Pancreas (tissue), 10 donors: Measurements from ENCODE around the gene SERPINB6. TPM values are rescaled to one million over a fixed set of nuclear protein-coding genes. Genes with fewer than 3 reads are reported as not detected.

Experiments used
- ATAC-seq, 4 donors: fragments of 200-7000 bp; cut with Tn5 transposase; one replicate each; pipeline versions ENCODE4 v1.8.0 to v1.9.1; 2020; ENCODE audit warnings: mild to moderate bottlenecking in 4 of 4, moderate library complexity in 4 of 4
- DNase-seq, 6 donors: peaks; one replicate each; pipeline ENCODE4 v3.0.0-alpha.2; 2020
- FAIRE-seq: peaks from 2 replicates; lab custom pipeline; 2012; peaks lifted over from hg19 to GRCh38; lab: Jason Lieb, UNC
- H3K27ac ChIP-seq, 4 donors: fragments of 200-600 bp; sonication (generic); 1 replicate in 3 of 4; 2 replicates in 1 of 4; pipeline versions ENCODE4 v1.5.0 to v1.8.0; 2020
- H3K27me3 ChIP-seq, 4 donors: fragments of 200-600 bp; one replicate each; pipeline ENCODE4 v1.8.0; 2021
- H3K36me3 ChIP-seq, 3 donors: fragments of 200-600 bp; sonication (generic) in 1 of 3; one replicate each; pipeline versions ENCODE4 v1.5.0 to v1.8.0; 2020 to 2021
- H3K4me1 ChIP-seq, 3 donors: fragments of 200-600 bp; one replicate each; pipeline ENCODE4 v1.8.0; 2021
- H3K4me3 ChIP-seq, 4 donors: fragments of 200-600 bp; sonication (generic) in 2 of 4; one replicate each; pipeline versions ENCODE4 v1.5.0 to v1.8.0; 2020 to 2021
- H3K9me3 ChIP-seq, 4 donors: fragments of 200-600 bp; one replicate each; pipeline ENCODE4 v1.8.0; 2021
- WGBS, 2 donors: extraction: QIAGEN DNeasy Blood & Tissue Kit; methylation state at CpG; one replicate each; pipeline ENCODE4 v1.1.7; 2013; 5-methylcytosine and 5-hydroxymethylcytosine counted together
- intact Hi-C, 3 donors: fragments of 100-400 bp; cut with DNase I; formaldehyde crosslinking; loops; one replicate each; pipeline versions ENCODE4 v1.11.1 to v1.14.2; 2022
- polyA plus RNA-seq, 2 donors: library from polyadenylated mRNA; stranded (reverse); fragments of 200-250 nt; gene quantifications; one replicate each; pipeline ENCODE4 v1.2.3, GENCODE V29; 2013
- total RNA-seq, 6 donors: library from RNA; stranded (reverse); fragmentation: NEBNext Ultra II Directional in 4 of 6; extraction: Animal tissue kit (Norgen Biotek cat#: 25700) in 4 of 6; gene quantifications; one replicate each; pipeline versions ENCODE4 v1.2.1 to v1.2.4, GENCODE V29; 2021 to 2023
- TF ChIP-seq, protein P1 (sequence below), 4 donors: fragments of 200-600 bp; sonication (generic) in 3 of 4; IDR thresholded peaks; one replicate each; pipeline versions ENCODE4 v1.5.0 to v1.8.0; 2021; ENCODE audit warnings: antibody characterized with exemption in 4 of 4
- donor health status: healthy with polysubstance abuse.
- donor health status: DM: no; HTN: no; CAD: no; lungs with moderate emphysema.
- donor health status: DM: no; HTN: no; CAD: no.
- donor health status: control.
- donor health status: control.
- donor health status: Bipolar disorder and iron deficiency.
- donor health status: DM: yes; HTN: yes; CAD: no.
- donor health status: DM: no; HTN: no; CAD: no.
- donor health status: DM: no; HTN: no; CAD: no.
- donor health status: DM: yes; HTN: yes; CAD: no.

Gene SERPINB6
- total and polyA plus RNA-seq, 8 donors, result 77.7 to 193 (median 103) TPM

DNA sequence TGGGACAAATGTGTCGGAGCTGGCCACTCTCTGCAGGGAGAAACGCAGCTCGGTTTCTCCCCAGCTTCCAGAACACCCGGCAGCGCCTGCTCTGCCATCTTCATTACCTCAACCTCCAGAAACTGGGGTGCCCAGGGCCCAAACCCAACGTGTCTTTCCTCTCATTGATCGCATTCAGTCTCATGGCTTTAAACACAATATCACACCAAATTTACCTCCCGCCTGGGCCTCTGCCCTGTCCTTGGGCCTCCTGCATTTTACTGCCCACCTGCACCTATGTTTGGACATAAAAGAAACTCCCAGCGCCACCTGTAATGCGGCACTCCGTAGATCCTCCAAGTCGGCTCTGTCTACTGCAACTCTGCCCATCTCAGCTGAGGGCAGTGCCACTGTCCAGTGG, 22.2 kb downstream of the SERPINB6 start:
- 93 to 95% methylated on average over 12 of the region's 12 CpGs for WGBS, 2 donors
- Histone ChIP-seq H3K27me3 (no peaks in the 10 kb centered on the region), H3K4me1 (peaks cover 0 to 9% (median 0%) of the 10 kb centered on the region in 3 donors), H3K36me3 (peaks cover 0 to 32% (median 13%) of the 10 kb centered on the region in 3 donors), H3K9me3 (no peaks in the 10 kb centered on the region), H3K27ac (no peak overlapping the region), H3K4me3 (no peak overlapping the region)
- ATAC-seq, result no peak
- no peak for FAIRE-seq
- peak in 1 of 6 donors; percentile 8 for DNase-seq
- intact Hi-C loops, result no loop called here
- TF ChIP-seq, protein P1, sequence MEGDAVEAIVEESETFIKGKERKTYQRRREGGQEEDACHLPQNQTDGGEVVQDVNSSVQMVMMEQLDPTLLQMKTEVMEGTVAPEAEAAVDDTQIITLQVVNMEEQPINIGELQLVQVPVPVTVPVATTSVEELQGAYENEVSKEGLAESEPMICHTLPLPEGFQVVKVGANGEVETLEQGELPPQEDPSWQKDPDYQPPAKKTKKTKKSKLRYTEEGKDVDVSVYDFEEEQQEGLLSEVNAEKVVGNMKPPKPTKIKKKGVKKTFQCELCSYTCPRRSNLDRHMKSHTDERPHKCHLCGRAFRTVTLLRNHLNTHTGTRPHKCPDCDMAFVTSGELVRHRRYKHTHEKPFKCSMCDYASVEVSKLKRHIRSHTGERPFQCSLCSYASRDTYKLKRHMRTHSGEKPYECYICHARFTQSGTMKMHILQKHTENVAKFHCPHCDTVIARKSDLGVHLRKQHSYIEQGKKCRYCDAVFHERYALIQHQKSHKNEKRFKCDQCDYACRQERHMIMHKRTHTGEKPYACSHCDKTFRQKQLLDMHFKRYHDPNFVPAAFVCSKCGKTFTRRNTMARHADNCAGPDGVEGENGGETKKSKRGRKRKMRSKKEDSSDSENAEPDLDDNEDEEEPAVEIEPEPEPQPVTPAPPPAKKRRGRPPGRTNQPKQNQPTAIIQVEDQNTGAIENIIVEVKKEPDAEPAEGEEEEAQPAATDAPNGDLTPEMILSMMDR (IDR thresholded peaks at IDR 0.05), result no peak

DNA sequence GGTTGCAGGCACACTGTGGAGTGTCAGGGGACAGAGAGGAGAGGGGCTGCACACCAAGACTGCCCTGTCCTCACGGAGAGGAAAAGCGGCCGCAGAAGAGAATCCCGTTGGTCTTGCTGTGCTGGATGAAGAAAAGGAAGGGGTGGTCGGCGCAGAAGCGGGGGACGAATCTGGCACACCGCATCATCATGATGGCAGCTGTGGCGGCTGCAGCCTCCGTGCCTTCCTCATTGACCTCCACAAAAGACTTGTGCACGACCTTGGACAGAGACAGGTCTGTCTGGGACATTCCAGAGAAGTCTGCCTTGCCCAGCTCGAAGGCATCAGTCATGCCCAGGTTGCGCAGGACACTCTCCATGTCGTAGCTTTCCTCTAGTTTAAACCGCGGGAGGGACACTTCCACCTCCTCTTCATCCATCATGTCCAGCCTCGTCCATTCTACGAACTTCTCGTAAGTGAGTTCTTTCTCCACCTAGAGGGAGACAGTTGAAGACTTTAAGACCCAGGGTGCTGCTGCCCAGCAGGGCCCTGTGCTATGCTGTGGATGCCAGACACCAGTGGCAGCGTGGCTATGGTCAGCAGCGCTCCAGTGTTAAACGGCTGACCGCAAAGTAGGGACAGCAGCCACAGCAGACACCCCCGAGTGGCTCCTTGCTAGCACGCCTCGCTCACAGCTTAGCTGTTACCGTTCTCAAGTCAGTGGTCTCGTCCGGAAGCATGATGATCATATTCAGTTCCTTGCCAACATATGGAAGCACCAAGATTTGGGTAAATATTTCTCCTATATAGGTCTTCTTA, 22.9 kb downstream of the SERPINB6 start:
- ATAC-seq (no peak), DNase-seq (peak in 3 of 6 donors; percentile 7 to 48 (median 18)), FAIRE-seq (no peak)
- intact Hi-C loops, result no loop called here
- Histone ChIP-seq H3K9me3 (no peaks in the 10 kb centered on the region), H3K4me1 (peaks cover 0 to 9% (median 0%) of the 10 kb centered on the region in 3 donors), H3K36me3 (peaks cover 0 to 29% (median 13%) of the 10 kb centered on the region in 3 donors), H3K4me3 (no peak overlapping the region), H3K27ac (no peak overlapping the region), H3K27me3 (no peaks in the 10 kb centered on the region)
- WGBS, 2 donors, result 91 to 93% methylated on average over 29 to 30 of the region's 30 CpGs
- TF ChIP-seq, protein P1 (IDR thresholded peaks at IDR 0.05), result no peak

DNA sequence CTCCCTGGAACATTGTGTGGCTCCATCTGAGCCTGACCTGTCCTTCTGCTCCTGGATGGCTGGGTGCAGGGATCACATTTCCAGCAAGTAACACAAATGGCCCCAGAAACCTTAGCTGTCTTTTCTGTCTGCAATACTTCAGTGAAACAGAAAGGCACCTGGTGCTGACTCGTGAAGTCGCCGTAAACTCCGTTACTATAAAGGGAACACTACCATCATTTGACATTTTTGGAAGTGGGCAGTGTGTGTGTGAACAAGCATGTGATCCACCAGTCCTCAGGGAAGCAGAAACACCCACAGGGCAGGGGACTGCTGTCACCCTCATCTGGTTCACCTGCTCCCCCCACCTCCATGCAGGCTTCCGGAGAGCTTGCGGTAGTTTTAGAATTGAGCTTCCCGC, 23.9 kb downstream of the SERPINB6 start:
- ATAC-seq (no peak), DNase-seq (no peak), FAIRE-seq (no peak)
- Histone ChIP-seq H3K27ac (no peak overlapping the region), H3K9me3 (no peaks in the 10 kb centered on the region), H3K4me3 (no peak overlapping the region), H3K4me1 (peaks cover 0 to 5% (median 0%) of the 10 kb centered on the region in 3 donors), H3K36me3 (peaks cover 0 to 29% (median 13%) of the 10 kb centered on the region in 3 donors), H3K27me3 (no peaks in the 10 kb centered on the region)
- WGBS, 2 donors, result 92 to 95% methylated on average over 7 of the region's 7 CpGs
- intact Hi-C loops, result no loop called here
- TF ChIP-seq, protein P1 (IDR thresholded peaks at IDR 0.05), result no peak

DNA sequence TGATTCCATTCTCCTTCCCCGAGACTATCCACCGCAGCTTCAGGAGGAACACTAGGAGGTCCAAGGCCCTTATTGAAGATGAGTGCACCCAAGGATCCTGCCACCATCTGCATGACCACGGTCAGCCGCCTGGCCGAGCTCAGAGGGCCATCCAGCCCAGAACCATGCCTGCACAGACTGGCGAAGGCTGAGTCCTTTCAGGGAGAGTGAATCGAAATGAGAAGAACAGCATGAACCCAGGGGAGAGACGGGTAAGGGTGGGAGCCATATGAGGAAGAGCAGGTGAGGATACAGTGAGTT, 26.3 kb downstream of the SERPINB6 start:
- ATAC-seq (no peak), DNase-seq (peak in 2 of 6 donors; percentile 5 to 36), FAIRE-seq (no peak)
- Histone ChIP-seq H3K27ac (no peak overlapping the region), H3K4me1 (no peaks in the 10 kb centered on the region), H3K4me3 (no peak overlapping the region), H3K36me3 (peaks cover 0 to 21% (median 13%) of the 10 kb centered on the region in 3 donors), H3K9me3 (no peaks in the 10 kb centered on the region), H3K27me3 (no peaks in the 10 kb centered on the region)
- intact Hi-C loops, result no loop called here
- TF ChIP-seq, protein P1 (IDR thresholded peaks at IDR 0.05), result no peak
- 80 to 89% methylated on average over 8 of the region's 8 CpGs for WGBS, 2 donors
